ENCODE measurements around the gene RAPSN. TPM values are rescaled to one million over a fixed set of nuclear protein-coding genes. Genes with fewer than 3 reads are reported as not detected.

Gene RAPSN
- total and polyA plus RNA-seq, 2 donors (not counting 1 experiment from before 2014, with no cell fraction given), result 0.17 TPM; not detected in 1

GRCh38 chr11:47407746-47408590 lies 41.0 kb downstream of the RAPSN start, which contains the start of gene SLC39A13:
SLC39A13 (plus strand) TSS chr11:47408590; CDS start chr11:47410095, 1,505 bp downstream.
- no peaks in the 10 kb centered on the region for H3K9me3 ChIP-seq (ENCODE audit: control insufficient read depth, insufficient read depth, low read depth, low read length)
- peaks cover 20% of the 10 kb centered on the region for H3K4me1 ChIP-seq (ENCODE audit: control insufficient read depth, extremely low read depth, insufficient read depth, low read length)
- H4K20me1 ChIP-seq (ENCODE audit: control insufficient read depth, extremely low read depth, insufficient read depth, low read length), result no peaks in the 10 kb centered on the region
- peaks cover 36% of the 10 kb centered on the region for H3K79me2 ChIP-seq (ENCODE audit: control insufficient read depth, insufficient read depth, low read length)
- H3K4me2 ChIP-seq (ENCODE audit: extremely low read depth, insufficient read depth, low read length), result peak within 1 kb of the TSS; percentile 88
- peak within 1 kb of the TSS; percentile 85 for H2AFZ ChIP-seq (ENCODE audit: low read length)
- peak within 1 kb of the TSS; percentile 94 for H3K9ac ChIP-seq (ENCODE audit: insufficient read depth, low read length)
- peak within 1 kb of the TSS; percentile 40 to 92 (median 66) for H3K4me3 ChIP-seq (replicated peaks in 1 of 4; ENCODE audit: control extremely low read depth in 1 of 4, insufficient read depth in 1 of 4, low read depth in 3 of 4, low read length in 4 of 4)
- peak within 1 kb of the TSS; percentile 90 for H3K27ac ChIP-seq (ENCODE audit: insufficient read depth, low read length)
- TF ChIP-seq CTCF (conservative IDR thresholded peaks at IDR 0.05 in 1 of 2, IDR thresholded peaks at IDR 0.05 in 1 of 2; ENCODE audit: low read depth in 1 of 2, low read length in 2 of 2) (peak; percentile 31 to 72), EZH2 (IDR thresholded peaks at IDR 0.05; ENCODE audit: low read length, missing control alignments) (no peak)
- H3K27me3 ChIP-seq (ENCODE audit: control insufficient read depth, insufficient read depth, low read length), result no peaks in the 10 kb centered on the region
- peaks cover 18% of the 10 kb centered on the region for H3K36me3 ChIP-seq (ENCODE audit: control insufficient read depth, insufficient read depth, low read length)
- DNase-seq (ENCODE audit: low read depth in 2 of 2), result peak; percentile 95

GRCh38 chr11:47406896-47407745 lies 41.8 kb downstream of the RAPSN start:
- peak in 1 of 2 donors; percentile 24 for DNase-seq (ENCODE audit: low read depth in 2 of 2)

More at GRCh38 chr11:47406896-47407745, 41.8 kb downstream of the RAPSN start:
- Histone ChIP-seq H3K36me3 (ENCODE audit: control insufficient read depth, insufficient read depth, low read length) (peaks cover 17% of the 10 kb centered on the region), H3K9me3 (ENCODE audit: control insufficient read depth, insufficient read depth, low read depth, low read length) (no peaks in the 10 kb centered on the region), H3K4me2 (ENCODE audit: extremely low read depth, insufficient read depth, low read length) (peak overlapping the region; percentile 77), H3K4me1 (ENCODE audit: control insufficient read depth, extremely low read depth, insufficient read depth, low read length) (peaks cover 20% of the 10 kb centered on the region), H2AFZ (ENCODE audit: low read length) (peak overlapping the region; percentile 85), H3K4me3 (replicated peaks in 1 of 4; ENCODE audit: control extremely low read depth in 1 of 4, insufficient read depth in 1 of 4, low read depth in 3 of 4, low read length in 4 of 4) (peak overlapping the region; percentile 35 to 86 (median 62)), H3K27me3 (ENCODE audit: control insufficient read depth, insufficient read depth, low read length) (no peaks in the 10 kb centered on the region), H3K79me2 (ENCODE audit: control insufficient read depth, insufficient read depth, low read length) (peaks cover 33% of the 10 kb centered on the region), H4K20me1 (ENCODE audit: control insufficient read depth, extremely low read depth, insufficient read depth, low read length) (no peaks in the 10 kb centered on the region), H3K9ac (ENCODE audit: insufficient read depth, low read length) (peak overlapping the region; percentile 68), H3K27ac (ENCODE audit: insufficient read depth, low read length) (peak overlapping the region; percentile 80)
- no peak for TF ChIP-seq EZH2 (IDR thresholded peaks at IDR 0.05; ENCODE audit: low read length, missing control alignments)
- TF ChIP-seq CTCF (conservative IDR thresholded peaks at IDR 0.05 in 1 of 2, IDR thresholded peaks at IDR 0.05 in 1 of 2; ENCODE audit: low read depth in 1 of 2, low read length in 2 of 2), result no peak

All from fibroblast of lung (primary cell).